Neutrophil (primary cell): Measurements from ENCODE around the gene SLC10A7.

ENCODE experiments used
- H3K27ac ChIP-seq: fragments of 200-600 bp; sonication (generic); 2 replicates; pipeline ENCODE4 v1.5.1; 2016; ENCODE audit warnings: mild to moderate bottlenecking, moderate library complexity
- H3K27me3 ChIP-seq: fragments of 200-600 bp; sonication (generic); 2 replicates; pipeline ENCODE4 v1.6.0; 2016; ENCODE audit warnings: mild to moderate bottlenecking
- H3K36me3 ChIP-seq: fragments of 200-600 bp; sonication (generic); 2 replicates; pipeline ENCODE4 v1.5.1; 2017
- H3K4me1 ChIP-seq, 2 experiments: fragments of 200-600 bp in 1 of 2; sonication (generic) in 1 of 2; 1 replicate in 1 of 2; 2 replicates in 1 of 2; pipeline versions ENCODE4 v1.5.1 to v1.6.1; 2013 to 2016; ENCODE audit warnings: low read depth in 1 of 2, low read length in 1 of 2, mild to moderate bottlenecking in 1 of 2, moderate library complexity in 1 of 2; ENCODE audit not compliant: control insufficient read depth in 1 of 2, insufficient read depth in 1 of 2
- H3K4me3 ChIP-seq, 2 experiments: fragments of 200-600 bp in 1 of 2; sonication (generic) in 1 of 2; 1 replicate in 1 of 2; 2 replicates in 1 of 2; pipeline ENCODE4 v1.5.1; 2013 to 2016; ENCODE audit warnings: low read depth in 1 of 2, low read length in 1 of 2, mild to moderate bottlenecking in 1 of 2, moderate library complexity in 1 of 2
- H3K9me3 ChIP-seq: fragments of 200-600 bp; sonication (generic); 2 replicates; pipeline ENCODE4 v1.5.1; 2016
- CTCF ChIP-seq: fragments of 200-600 bp; sonication (generic); IDR thresholded peaks from 2 replicates; pipeline ENCODE4 v1.5.1; 2016; ENCODE audit warnings: antibody characterized with exemption

Gene SLC10A7

GRCh38 chr4:146407257-146407656 is 114.5 kb downstream of the SLC10A7 start:
- Histone ChIP-seq H3K9me3 (no peaks in the 10 kb centered on the region), H3K4me3 (no peak overlapping the region), H3K27ac (no peak overlapping the region), H3K36me3 (no peaks in the 10 kb centered on the region), H3K27me3 (no peaks in the 10 kb centered on the region), H3K4me1 (no peaks in the 10 kb centered on the region)
- TF ChIP-seq CTCF, result no peak

GRCh38 chr4:146401274-146401673 is 120.5 kb downstream of the SLC10A7 start:
- TF ChIP-seq CTCF, result no peak
- Histone ChIP-seq H3K27ac (no peak overlapping the region), H3K9me3 (no peaks in the 10 kb centered on the region), H3K4me3 (no peak overlapping the region), H3K27me3 (no peaks in the 10 kb centered on the region), H3K36me3 (no peaks in the 10 kb centered on the region), H3K4me1 (no peaks in the 10 kb centered on the region)

DNA sequence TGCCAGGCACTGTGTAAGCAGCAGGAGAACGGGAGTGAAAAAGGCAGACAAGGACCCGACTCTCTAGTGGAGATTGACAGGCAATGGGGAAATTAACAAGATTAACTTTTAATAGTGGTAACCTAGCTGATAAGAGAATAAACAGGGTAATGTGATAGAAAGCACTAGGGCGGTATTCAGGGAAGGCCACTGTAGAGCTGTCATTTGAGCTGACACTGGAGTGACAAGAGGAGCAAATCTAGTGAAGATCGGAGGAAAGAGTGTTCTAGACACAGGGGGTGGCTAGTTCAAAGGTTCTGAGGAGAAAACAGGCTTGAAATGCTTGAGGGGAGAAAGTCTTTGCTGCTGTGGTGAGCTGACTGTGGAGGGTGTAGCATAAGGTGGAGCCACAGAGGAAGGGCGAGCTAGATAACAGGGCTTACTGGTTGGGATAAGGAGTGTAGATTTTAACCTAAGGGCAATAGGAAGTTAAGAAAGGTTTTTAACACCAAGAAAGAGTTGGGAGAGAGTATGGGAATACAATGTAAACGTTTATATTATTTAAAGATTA is 122.8 kb downstream of the SLC10A7 start:
- Histone ChIP-seq H3K27me3 (no peaks in the 10 kb centered on the region), H3K9me3 (no peaks in the 10 kb centered on the region), H3K36me3 (no peaks in the 10 kb centered on the region), H3K4me1 (no peaks in the 10 kb centered on the region), H3K4me3 (no peak overlapping the region), H3K27ac (no peak overlapping the region)
- TF ChIP-seq CTCF, result no peak

DNA sequence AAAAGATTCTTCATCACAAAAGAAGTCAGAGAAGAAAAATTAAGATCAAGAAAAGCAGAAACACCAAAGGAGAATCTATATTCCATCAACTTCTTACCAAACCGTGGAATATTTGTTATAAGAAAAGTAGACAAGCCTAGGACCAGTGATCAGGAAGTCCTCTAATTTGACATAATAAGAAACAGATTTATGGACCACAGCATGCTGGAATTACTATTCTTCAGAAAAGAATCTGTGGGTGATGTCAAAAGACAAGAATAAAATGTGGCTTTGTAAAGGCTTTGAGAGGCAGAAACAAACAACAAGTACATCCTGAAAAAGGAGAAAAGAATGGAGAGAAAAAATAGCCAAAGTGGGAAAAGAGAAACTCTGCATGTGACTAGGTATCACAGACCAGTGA is 123.3 kb downstream of the SLC10A7 start:
- Histone ChIP-seq H3K4me1 (no peaks in the 10 kb centered on the region), H3K9me3 (no peaks in the 10 kb centered on the region), H3K27me3 (no peaks in the 10 kb centered on the region), H3K4me3 (no peak overlapping the region), H3K27ac (no peak overlapping the region), H3K36me3 (no peaks in the 10 kb centered on the region)
- TF ChIP-seq CTCF, result no peak

GRCh38 chr4:146389561-146389960 is 132.2 kb downstream of the SLC10A7 start:
- no peaks in the 10 kb centered on the region for H3K9me3 ChIP-seq
- no peaks in the 10 kb centered on the region for H3K27me3 ChIP-seq
- H3K27ac ChIP-seq, result no peak overlapping the region
- H3K4me1 ChIP-seq, result no peaks in the 10 kb centered on the region
- TF ChIP-seq CTCF, result no peak
- H3K36me3 ChIP-seq, result no peaks in the 10 kb centered on the region
- no peak overlapping the region for H3K4me3 ChIP-seq

DNA sequence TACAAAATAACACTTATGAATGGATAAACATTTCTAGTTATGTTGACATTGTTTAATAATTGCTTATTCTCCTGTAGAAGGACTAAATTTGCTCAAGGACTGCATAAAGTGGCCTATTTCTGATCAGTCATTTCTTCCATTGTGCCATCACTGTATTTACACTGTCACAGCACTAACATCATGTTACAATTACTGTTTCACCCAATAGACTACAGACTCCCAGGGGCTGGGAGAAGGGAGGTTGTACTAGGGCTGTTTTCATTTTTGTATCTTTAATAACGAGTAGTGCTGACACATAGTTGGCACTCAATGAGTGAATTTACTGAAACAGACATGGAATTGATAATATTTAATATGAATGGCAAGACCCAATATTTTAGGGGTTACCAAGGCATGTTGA is 139.5 kb downstream of the SLC10A7 start:
- Histone ChIP-seq H3K4me1 (no peaks in the 10 kb centered on the region), H3K36me3 (no peaks in the 10 kb centered on the region), H3K4me3 (no peak overlapping the region), H3K9me3 (no peaks in the 10 kb centered on the region), H3K27me3 (no peaks in the 10 kb centered on the region), H3K27ac (no peak overlapping the region)
- no peak for TF ChIP-seq CTCF
